NCI-H82 treated with DMSO at 0.1 percent for 48 hours (cell line): Measurements from ENCODE around the gene FADS2.
"Not testable (repeated sequence)": the region's sequence is repeated elsewhere in the genome, so short reads cannot be mapped to it uniquely, and the experiment has no call there.

ENCODE experiments used
- DNase-seq: peaks from one replicate; lab custom pipeline; 2025; ENCODE audit not compliant: unreplicated experiment; lab: John Stamatoyannopoulos, UW

Gene FADS2

GRCh38 chr11:61866231-61866957 is 38.3 kb downstream of the FADS2 start:
- DNase-seq = no peak

DNA sequence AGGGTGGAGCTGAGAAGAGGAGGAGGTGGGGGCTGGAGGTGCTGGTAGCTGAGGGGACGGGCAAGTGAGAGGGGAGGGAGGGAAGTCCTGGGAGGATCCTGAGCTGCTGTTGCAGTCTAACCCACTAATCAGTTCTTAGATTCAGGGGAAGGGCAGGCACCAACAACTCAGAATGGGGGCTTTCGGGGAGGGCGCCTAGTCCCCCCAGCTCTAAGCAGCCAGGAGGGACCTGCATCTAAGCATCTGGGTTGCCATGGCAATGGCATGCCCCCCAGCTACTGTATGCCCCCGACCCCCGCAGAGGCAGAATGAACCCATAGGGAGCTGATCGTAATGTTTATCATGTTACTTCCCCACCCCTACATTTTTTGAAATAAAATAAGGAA is 38.9 kb downstream of the FADS2 start:
- DNase-seq = no peak

DNA sequence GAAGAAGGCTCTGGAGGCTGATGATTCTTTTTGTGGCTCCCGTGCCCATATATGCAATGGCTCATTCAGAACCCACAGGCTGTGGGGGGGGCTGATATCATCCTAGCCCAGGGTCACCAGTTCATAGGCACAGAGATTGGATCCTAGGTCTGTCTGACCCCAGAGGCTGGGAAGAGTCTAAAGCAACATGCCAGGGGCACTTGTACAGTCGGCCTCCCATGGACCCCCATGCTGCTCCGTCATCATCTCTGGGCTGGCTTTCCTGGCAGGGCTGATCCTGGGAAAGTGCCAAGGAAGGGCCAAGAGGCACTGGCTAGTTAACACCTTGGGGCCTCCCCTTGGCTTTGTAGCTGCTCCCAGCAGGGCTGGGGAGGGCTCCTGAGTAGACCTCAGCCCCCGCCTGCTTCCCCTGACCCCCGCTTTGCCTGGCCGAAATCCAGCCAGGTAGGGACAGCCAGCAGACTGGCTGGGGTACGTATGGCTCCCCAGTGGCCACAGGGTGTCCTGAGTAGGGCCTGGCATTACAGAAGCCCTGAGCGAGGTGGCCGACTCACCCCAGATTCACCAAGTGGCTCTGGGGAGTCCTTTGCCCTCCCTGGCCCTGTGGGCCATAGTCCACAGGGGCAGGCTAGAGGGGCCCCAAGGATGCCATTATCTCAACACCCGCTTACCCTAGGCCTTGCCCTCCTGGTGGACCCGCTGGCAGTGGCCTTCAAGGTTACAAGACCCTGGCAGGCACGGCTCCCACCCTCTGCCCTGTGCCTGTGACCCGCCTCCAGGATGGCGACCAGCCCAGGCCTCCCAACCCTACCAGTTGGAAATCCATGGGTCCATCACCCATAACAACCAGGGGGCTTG is 40.7 kb downstream of the FADS2 start:
- no peak for DNase-seq

DNA sequence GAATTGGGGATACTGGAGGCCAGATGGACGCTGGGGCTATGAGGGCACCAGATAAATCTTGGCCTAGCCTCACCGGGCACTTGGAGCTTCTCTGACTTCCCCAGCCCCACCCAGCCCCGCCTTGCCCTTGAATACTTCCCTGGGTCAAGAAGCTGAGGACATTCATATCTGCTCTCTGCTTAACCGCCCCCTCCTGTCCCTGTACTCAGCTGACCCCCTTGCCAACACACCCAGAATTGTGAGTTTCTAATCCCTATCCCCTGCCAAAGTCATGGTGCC is 41.3 kb downstream of the FADS2 start:
- no peak for DNase-seq

DNA sequence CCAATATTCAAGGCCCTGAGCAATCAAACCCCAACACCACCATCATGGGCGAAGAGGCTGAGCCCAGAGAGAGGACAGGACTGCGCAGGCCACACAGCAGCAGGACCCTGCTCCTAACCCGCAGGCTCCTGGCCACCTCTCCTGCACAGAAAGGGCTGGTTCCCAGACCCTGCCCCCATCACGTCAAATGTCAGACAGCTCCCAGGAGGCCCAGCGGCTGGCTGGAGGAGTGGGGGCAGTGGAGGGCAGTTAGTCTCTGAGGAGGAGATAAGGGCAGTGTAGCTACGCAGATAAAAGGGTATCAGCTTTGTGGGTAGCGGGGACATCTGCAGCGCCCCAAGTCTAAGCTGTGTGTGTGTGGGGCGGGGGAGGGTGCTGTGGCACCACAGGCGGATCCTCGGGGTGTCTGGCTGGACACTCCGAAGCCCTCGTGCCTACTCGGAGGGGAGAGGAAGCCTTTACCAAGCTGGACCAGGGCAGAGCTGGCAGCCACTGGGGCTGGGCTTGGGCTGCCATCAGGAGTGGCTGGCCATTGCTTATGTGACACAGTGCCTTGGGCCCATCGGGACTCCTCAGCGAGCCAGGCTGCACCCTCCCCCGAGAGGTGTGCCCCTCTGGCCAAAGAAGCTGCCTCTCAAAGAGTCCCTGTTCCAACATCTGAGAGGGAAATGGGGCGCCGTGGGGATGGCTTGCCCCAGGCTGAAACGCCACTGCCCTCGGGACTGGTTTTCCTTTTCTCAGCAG is 41.8 kb downstream of the FADS2 start:
- no peak for DNase-seq

- no peak for DNase-seq
Measured at GRCh38 chr11:61870541-61871031, 42.5 kb downstream of the FADS2 start.

GRCh38 chr11:61871158-61871597 is 43.1 kb downstream of the FADS2 start:
- DNase-seq = peak; percentile 58

- no peak for DNase-seq
Measured at GRCh38 chr11:61872935-61873565, 45.0 kb downstream of the FADS2 start.

DNA sequence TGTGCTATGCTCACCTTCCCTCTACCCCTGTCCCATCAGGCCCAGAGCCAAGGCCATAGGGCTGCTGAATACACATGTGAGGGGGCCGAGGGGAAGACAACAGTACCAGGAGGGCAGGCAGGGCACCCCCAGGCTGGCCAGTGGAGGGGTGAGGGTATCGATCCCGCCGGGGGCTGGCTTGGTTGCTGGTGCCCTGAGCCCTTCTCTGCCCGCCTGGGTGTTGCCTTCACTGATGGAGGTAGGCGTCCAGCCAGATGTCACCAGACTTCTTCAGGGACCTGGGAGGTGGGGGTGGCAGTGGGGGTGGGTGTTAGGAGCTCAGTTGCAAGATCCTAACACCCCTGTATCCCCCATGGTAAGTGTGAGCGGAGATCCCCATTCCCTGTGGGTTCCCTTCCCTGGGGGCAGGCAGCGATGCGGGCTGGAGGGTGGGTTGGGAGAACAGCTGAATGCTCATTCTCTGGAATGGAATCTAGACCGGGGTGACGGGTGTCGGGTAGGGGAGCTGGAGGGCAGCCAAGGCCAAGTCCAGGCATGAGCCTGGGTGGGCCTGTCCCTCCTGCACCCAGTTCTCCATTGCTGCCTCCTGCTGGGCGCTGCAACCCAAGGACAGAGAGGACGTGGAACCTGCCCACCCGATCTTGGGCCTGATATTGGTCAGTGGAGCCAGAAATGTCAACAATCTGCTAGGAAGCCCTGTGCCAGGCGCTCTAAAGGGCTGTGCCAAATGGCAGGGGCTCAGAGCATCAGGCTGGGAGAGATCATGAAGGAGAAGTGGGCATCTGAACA is 45.7 kb downstream of the FADS2 start:
- DNase-seq = no peak

GRCh38 chr11:61874377-61874809 is 46.3 kb downstream of the FADS2 start:
- no peak for DNase-seq

DNA sequence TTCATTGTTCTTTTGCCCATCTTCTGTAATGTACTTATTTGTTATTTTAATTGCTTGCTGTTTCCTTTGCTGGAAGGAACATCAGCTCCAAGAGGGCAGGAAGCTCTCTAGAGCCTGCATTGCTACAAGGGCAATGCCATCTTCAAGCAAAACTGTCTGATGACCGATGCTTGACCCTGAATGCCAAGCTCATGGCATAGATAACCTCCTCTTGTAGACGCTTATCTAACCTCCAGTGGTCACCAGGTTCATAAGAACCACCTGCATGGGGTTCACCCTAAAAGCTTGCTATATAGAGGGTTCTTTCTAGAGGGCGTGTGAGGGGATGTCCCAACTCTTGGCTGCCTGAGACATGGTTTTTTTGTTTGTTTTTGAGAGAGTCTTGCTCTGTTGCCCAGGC is 46.8 kb downstream of the FADS2 start:
- no peak for DNase-seq

DNA sequence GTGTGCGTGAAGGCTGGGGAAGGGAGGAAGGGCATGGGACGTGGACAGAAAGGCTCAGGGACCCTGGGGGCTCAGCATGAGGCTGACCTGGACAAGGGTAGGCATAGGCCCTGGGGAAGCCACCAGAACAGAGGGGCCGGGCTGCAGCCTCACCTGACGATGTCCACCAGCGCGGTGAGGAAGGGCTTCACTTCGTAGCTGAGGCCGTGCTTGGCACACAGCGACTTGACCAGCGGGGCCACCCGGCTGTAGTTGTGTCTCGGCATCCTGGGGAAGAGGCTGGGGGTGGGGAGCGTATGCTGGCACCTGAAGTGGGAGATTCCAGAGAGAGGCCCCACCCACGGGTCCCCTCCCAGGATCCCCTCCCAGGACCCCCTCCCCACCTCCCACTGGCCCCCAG is 47.6 kb downstream of the FADS2 start:
- no peak for DNase-seq

- no peak for DNase-seq
Measured at GRCh38 chr11:61879152-61879551, 51.1 kb downstream of the FADS2 start.

DNA sequence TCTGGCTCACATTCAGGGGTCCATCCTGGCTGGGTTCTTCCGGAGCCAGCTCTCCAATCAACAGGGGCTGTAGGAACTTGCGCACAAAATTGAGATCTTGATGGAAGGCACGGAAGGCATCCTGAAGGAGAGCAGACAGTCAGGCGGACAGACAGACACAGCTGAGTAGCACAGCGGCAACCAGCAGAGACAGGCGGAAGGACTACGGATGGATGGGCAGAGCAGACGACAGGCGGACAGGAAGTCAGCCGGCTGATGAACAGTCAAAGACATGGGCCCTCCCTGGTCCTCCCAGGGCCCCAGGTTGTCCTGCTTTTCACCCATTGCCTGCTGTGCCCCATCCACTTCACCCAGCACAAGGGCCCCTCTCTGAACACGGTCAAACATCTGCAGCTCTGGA is 51.9 kb downstream of the FADS2 start:
- DNase-seq = no peak

DNA sequence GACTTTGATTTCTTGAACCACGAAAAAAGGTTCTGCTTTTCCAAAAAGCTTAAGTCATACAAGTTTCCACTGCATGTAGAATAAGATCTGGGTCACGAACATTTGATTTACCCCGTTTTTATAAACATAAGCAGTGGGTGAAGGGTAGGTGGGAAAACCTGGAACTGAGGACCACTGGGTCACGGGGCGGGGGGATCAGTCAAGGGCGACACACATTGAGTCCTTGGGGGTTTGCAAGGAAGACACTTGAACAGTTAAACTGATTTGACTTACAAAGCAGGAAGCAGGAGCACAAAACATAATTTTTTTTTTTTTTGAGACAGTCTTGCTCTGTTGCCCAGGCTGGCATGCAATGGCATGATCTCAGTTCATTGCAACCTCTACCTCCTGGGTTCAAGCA is 52.4 kb downstream of the FADS2 start:
- no peak for DNase-seq

DNA sequence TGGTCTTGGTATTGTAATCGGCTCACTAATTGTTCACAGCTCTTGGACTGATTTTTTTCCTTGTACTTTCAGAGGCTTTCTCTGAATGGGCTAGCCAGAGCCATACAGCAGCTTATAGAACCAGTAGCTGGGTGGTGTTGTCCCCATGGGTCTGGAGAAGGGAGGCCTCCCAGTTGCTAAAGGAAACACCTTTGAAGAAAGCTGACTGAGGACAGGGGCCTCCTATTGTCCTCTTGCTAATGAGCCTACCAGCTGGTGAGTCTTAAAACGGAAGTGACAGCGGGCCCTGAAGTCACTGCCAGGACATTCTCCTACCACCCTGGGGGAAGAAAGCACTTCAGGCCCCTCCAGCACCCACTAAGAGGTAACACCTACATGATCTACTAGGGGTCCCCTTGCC is 53.3 kb downstream of the FADS2 start:
- DNase-seq = no peak

GRCh38 chr11:61882267-61882666 is 54.2 kb downstream of the FADS2 start:
- DNase-seq = not testable (repeated sequence)

GRCh38 chr11:61882879-61883278 is 54.8 kb downstream of the FADS2 start:
- no peak for DNase-seq

DNA sequence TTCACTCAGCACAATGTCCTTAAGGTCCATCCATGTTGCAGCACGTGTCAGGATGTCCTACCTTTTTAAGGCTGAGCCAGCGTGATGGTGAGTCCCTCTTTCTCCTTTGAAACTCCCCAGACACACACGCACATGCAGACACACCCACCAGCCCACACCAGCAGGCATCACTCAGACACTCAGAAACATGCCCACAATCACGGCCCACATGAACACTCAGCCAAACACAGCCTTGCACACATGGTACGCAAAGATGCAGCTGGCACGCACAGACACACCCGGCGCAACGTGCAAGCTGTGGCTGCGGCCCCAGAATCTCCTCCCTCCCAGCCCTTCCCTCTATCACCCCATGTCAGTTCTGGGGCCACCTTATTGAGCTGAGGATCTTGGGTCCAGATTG is 55.2 kb downstream of the FADS2 start:
- no peak for DNase-seq

DNA sequence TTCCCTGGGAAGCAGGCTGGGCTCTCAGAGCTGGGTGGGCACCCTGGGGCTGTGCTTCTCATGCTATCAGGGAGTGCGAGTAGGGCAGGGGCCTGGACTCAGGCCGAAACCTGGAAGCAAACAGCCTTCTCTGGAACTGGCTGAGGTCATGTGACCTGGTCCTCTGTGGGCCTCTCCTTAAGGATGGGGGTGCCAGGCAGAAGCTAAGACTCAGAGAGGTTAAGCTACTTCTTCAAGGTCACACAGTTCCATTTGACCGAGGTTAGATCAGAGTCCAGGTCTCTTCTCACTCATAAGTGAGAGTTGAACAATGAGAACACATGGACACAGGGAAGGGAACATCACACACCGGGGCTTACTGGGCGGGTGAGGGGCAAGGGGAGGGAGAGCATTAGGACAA is 55.8 kb downstream of the FADS2 start:
- DNase-seq = no peak
